Transverse colon (tissue), 3 donors: ENCODE results near the gene BTBD17.

Experiments used
- POLR2A ChIP-seq: fragments of 450-650 bp; IDR thresholded peaks from one replicate; pipeline ENCODE4 v1.6.1; 2016; ENCODE audit warnings: antibody characterized with exemption, mild to moderate bottlenecking, moderate library complexity
- POLR2AphosphoS5 ChIP-seq, 3 donors: sonication (generic); formaldehyde crosslinking; IDR thresholded peaks; one replicate each; pipeline ENCODE4 v1.6.1; 2016; ENCODE audit warnings: antibody characterized with exemption in 3 of 3

DNA sequence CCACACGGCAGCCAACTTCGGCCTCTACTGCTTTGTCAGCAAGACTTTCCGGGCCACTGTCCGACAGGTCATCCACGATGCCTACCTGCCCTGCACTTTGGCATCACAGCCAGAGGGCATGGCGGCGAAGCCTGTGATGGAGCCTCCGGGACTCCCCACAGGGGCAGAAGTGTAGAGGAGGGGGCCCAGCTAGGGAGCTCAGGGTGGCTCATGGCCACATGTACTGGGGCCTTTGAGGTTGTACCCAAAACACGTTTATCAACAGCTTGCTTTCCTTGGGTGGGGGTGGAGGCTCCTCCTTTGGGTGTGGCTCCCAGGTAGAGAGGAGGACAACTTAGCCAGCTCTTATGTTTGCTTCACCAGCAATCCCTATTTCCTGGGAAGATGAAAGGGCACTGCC lies 10.8 kb upstream of the BTBD17 start:
- TF ChIP-seq POLR2A: no peak
- no peak for TF ChIP-seq POLR2AphosphoS5 (IDR thresholded peaks at IDR 0.05)
